Measurements from ENCODE around the gene HERC4.

HERC4 gene

GRCh38 chr10:68067508-68067907, 7.6 kb downstream of the HERC4 start:
- no peak for DNase-seq (ENCODE audit: low read depth, low spot score)
- in situ Hi-C loops (cut with HindIII; ENCODE audit: low sequenced_read_pairs): no loop called here
- no peak for TF ChIP-seq CTCF (IDR thresholded peaks at IDR 0.05; ENCODE audit: low read depth, low read length)
- no peak overlapping the region for H3K4me3 ChIP-seq (ENCODE audit: low read depth, low read length)

DNA sequence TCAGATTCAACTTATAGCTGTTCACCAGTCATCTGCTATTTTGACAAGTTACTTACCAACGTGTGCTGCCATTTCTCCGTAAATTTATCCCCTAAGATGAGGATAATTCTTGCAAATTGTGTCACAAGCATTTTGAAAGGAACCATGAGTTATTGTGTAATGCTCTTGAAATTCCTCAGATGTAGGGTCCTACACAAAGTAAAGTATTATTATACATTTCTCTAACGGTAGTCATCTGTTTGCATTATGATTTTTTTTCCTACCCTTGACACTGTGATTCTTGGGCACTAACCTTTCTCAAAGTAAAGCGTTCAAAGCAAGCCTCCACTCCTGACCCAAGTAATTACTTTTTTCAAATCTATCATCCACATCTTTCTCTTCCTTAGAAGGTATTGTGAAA, 8.1 kb downstream of the HERC4 start:
- no peak for TF ChIP-seq CTCF (IDR thresholded peaks at IDR 0.05; ENCODE audit: low read depth, low read length)
- no peak overlapping the region for H3K4me3 ChIP-seq (ENCODE audit: low read depth, low read length)
- DNase-seq (ENCODE audit: low read depth, low spot score): no peak
- in situ Hi-C loops (cut with HindIII; ENCODE audit: low sequenced_read_pairs): no loop called here

GRCh38 chr10:68053553-68053952, 21.5 kb downstream of the HERC4 start:
- TF ChIP-seq CTCF (IDR thresholded peaks at IDR 0.05; ENCODE audit: low read depth, low read length): no peak
- DNase-seq (ENCODE audit: low read depth, low spot score): peak; percentile 32
- H3K4me3 ChIP-seq (ENCODE audit: low read depth, low read length): no peak overlapping the region
- in situ Hi-C loops (cut with HindIII; ENCODE audit: low sequenced_read_pairs): no loop called here

DNA sequence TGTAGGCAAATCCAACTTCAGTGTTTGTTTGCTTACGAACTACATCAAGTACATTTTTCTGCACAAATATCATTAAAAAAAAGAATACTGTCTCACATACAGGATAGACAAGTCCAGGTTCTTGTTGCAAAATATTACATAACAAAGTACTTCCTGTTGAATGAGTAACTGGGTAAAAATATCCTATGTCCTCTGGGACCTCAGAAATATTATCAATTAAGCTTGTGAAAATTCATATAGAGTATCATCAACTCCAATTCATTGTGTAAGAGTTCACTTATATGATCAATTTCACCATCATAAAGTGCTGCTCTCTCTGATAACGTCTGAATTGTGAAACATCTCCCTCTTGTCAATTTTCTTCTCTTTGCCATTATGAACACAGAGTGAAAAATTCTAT, 22.6 kb downstream of the HERC4 start:
- TF ChIP-seq CTCF (IDR thresholded peaks at IDR 0.05; ENCODE audit: low read depth, low read length): no peak
- no peak overlapping the region for H3K4me3 ChIP-seq (ENCODE audit: low read depth, low read length)
- in situ Hi-C loops (cut with HindIII; ENCODE audit: low sequenced_read_pairs): no loop called here
- no peak for DNase-seq (ENCODE audit: low read depth, low spot score)

DNA sequence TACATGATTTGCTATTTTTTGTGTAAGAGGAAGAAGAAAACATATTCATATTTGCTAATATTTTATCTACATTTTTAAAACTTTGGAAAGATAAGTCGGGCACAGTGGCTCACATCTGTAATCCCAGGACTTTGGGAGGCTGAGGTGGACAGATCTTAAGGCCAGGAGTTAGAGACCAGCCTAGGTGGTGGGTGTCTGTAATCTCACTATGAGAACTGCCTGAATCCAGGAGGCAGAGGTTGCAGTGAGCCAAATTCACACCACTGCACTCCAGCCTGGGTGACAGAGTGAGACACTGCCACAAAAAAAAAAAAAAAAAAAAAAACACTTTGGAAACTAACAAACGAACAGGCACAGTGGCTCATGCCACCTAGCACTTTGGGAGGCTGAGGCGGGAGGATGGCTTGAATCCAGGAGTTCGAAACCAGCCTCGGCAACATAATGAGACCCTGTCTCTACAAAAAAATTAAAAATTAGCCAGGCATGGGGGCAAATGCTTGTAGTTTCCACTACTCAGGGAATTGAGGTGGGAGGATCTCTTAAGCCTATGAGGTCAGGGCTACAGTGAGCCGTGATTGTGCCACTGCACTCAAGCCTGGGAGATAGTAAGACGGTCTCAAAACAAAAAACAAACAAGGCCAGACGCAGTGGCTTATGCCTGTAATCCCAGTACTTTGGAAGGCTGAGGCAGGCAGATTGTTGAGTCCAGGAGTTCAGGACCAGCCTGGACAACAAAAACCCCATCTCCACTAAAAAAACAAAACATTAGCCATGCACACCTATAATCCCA, 25.6 kb downstream of the HERC4 start:
- in situ Hi-C loops (cut with HindIII; ENCODE audit: low sequenced_read_pairs): no loop called here
- no peak for DNase-seq (ENCODE audit: low read depth, low spot score)
- no peak for TF ChIP-seq CTCF (IDR thresholded peaks at IDR 0.05; ENCODE audit: low read depth, low read length)
- no peak overlapping the region for H3K4me3 ChIP-seq (ENCODE audit: low read depth, low read length)

- no peak for TF ChIP-seq CTCF (IDR thresholded peaks at IDR 0.05; ENCODE audit: low read depth, low read length)
- no peak for DNase-seq (ENCODE audit: low read depth, low spot score)
- in situ Hi-C loops (cut with HindIII; ENCODE audit: low sequenced_read_pairs): no loop called here
Observed at GRCh38 chr10:68047554-68048327, 27.3 kb downstream of the HERC4 start.

More at GRCh38 chr10:68047554-68048327, 27.3 kb downstream of the HERC4 start:
- no peak overlapping the region for H3K4me3 ChIP-seq (ENCODE audit: low read depth, low read length)

All from astrocyte of the spinal cord (primary cell).